ENCODE measurements around the gene CHPF2.

Gene CHPF2

DNA sequence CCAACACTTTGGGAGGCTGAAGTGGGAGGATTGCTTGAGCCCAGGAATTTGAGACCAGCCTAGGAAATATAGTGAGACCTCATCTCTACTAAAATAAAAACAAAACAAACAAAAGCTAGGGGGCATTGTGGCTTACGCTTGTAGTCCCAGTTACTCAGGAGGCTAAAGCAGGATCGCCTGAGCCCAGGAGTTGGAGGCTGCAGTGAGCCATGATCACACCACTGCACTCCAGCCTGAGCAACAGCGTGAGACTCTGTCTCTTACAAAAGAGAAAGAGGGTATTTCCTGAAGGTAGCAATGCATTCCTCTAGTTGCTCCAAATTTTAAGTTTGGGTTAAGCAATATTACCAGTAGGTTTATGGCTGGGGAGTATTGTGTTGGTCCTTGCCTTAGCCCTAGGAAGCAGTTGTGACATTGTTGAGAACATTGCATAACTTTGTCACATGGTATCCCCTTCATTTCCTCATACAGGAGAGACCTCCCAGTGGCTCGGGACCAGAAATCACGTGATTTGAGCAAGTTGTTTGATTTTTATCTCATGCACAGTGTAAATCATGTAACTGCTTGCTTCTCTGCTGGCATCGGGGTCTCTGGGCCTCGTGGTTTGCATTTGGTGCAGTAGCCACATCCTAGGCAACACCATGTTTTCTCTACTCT lies 39.5 kb downstream of the CHPF2 start:
- TF ChIP-seq, protein P1, sequence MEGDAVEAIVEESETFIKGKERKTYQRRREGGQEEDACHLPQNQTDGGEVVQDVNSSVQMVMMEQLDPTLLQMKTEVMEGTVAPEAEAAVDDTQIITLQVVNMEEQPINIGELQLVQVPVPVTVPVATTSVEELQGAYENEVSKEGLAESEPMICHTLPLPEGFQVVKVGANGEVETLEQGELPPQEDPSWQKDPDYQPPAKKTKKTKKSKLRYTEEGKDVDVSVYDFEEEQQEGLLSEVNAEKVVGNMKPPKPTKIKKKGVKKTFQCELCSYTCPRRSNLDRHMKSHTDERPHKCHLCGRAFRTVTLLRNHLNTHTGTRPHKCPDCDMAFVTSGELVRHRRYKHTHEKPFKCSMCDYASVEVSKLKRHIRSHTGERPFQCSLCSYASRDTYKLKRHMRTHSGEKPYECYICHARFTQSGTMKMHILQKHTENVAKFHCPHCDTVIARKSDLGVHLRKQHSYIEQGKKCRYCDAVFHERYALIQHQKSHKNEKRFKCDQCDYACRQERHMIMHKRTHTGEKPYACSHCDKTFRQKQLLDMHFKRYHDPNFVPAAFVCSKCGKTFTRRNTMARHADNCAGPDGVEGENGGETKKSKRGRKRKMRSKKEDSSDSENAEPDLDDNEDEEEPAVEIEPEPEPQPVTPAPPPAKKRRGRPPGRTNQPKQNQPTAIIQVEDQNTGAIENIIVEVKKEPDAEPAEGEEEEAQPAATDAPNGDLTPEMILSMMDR (conservative IDR thresholded peaks at IDR 0.05; ENCODE audit: low read depth): no peak
- H3K27ac ChIP-seq: no peak overlapping the region
- CTCF ChIA-PET: no interaction called here
- POLR2A ChIA-PET (ENCODE audit: low non-redundant PET): no interaction called here
- DNase-seq (ENCODE audit: low spot score): no peak

DNA sequence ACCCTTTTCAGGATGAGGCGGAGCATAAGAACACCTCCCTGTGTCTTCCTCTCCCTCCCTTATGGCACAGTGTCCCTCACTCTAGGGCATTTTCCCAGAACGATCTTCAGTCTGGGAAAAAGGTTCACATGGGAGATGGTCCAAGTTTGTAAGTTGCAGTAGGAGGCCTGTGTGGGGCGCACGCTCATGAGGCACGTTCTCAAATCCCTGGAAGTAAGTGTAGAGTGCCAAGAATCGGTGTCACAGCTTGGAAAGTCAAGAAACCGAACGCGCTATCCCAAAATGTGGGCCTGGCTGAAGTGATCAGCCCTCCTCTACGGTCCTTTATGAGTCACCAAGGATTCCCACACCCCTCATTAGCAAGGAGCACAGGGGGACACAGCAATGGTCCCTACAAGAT lies 40.1 kb downstream of the CHPF2 start:
- DNase-seq (ENCODE audit: low spot score): no peak
- no peak overlapping the region for H3K27ac ChIP-seq
- CTCF ChIA-PET: no interaction called here
- TF ChIP-seq, protein P1 (conservative IDR thresholded peaks at IDR 0.05; ENCODE audit: low read depth): no peak
- POLR2A ChIA-PET (ENCODE audit: low non-redundant PET): no interaction called here

DNA sequence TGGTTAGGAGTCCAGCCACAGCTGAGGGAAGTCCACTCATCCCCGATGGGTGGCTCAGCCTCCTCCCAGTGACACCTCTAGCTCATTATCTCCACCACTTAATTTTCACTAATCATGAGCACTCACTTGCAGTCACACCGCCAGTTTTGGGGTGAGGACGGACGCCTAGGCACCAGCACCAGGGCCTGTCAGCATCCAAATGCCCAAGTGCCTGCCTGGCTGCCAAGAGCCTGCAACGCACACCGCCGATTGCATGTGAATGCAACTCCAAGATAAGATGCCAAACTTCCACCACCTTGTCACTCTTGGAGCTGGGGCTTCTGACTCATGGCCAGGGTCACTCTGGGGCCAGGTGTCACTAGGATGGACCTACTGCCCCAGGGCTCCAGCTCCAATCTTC lies 40.6 kb downstream of the CHPF2 start:
- CTCF ChIA-PET: no interaction called here
- POLR2A ChIA-PET (ENCODE audit: low non-redundant PET): no interaction called here
- no peak for DNase-seq (ENCODE audit: low spot score)
- TF ChIP-seq, protein P1 (conservative IDR thresholded peaks at IDR 0.05; ENCODE audit: low read depth): no peak
- no peak overlapping the region for H3K27ac ChIP-seq

DNA sequence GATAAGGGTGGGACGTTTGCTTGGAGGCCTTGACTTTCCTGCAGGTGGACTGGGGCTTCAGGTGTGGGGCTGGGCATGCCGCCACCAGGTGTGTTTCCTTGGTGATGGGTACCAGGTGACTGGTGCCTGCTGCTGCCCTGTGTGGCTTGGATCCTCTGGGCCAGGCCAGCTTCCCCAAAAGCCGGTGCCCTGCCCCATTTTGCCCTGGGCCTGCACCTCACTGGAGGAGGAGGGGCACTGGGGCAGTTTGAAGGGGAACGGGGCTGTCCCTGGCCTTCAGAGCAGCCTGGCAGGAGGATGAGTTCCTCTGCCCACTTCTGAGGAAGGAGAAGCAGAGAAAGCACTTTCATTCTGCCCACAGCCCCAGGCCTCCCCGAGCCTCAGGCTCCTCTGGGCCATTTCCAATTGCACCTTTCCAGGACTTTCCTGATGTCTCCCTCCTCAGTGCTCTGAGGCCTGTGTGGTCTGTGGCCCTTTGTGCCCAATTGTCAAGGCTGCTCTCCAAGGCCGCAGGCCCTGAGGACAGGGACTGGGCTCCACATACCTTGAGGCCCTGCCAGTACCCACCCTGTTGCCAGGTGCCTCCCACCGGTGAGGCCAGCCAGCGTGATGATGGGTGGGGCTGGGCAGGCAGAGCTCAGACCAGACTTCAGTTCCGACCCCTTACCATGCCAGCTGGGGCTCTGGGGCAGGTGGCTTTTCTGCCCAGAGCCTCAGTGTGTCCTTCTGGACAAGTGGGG lies 41.5 kb downstream of the CHPF2 start:
- CTCF ChIA-PET: no interaction called here
- no peak for DNase-seq (ENCODE audit: low spot score)
- H3K27ac ChIP-seq: no peak overlapping the region
- POLR2A ChIA-PET (ENCODE audit: low non-redundant PET): no interaction called here
- TF ChIP-seq, protein P1 (conservative IDR thresholded peaks at IDR 0.05; ENCODE audit: low read depth): no peak

DNA sequence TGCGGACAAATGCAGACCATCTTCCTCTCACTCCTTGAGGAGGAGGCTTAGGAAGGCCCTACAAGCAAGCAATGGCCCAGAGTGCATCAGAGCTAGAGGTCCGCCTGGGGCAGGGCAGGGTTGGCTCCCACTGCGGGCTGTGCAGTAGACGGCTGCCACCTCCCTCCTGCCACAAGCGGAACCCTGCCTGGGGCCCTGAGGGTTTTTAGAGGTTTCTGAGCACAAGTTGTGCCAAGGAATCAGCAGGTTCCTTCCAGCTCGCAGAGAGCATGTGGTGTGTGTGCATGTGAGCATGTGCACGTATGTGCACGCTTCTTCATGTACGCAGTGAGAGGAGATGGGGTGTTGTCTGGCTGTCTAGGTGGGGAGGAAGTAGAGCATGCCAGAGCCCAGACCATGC lies 42.1 kb downstream of the CHPF2 start:
- POLR2A ChIA-PET (ENCODE audit: low non-redundant PET): no interaction called here
- DNase-seq (ENCODE audit: low spot score): no peak
- TF ChIP-seq, protein P1 (conservative IDR thresholded peaks at IDR 0.05; ENCODE audit: low read depth): no peak
- CTCF ChIA-PET: no interaction called here
- no peak overlapping the region for H3K27ac ChIP-seq

DNA sequence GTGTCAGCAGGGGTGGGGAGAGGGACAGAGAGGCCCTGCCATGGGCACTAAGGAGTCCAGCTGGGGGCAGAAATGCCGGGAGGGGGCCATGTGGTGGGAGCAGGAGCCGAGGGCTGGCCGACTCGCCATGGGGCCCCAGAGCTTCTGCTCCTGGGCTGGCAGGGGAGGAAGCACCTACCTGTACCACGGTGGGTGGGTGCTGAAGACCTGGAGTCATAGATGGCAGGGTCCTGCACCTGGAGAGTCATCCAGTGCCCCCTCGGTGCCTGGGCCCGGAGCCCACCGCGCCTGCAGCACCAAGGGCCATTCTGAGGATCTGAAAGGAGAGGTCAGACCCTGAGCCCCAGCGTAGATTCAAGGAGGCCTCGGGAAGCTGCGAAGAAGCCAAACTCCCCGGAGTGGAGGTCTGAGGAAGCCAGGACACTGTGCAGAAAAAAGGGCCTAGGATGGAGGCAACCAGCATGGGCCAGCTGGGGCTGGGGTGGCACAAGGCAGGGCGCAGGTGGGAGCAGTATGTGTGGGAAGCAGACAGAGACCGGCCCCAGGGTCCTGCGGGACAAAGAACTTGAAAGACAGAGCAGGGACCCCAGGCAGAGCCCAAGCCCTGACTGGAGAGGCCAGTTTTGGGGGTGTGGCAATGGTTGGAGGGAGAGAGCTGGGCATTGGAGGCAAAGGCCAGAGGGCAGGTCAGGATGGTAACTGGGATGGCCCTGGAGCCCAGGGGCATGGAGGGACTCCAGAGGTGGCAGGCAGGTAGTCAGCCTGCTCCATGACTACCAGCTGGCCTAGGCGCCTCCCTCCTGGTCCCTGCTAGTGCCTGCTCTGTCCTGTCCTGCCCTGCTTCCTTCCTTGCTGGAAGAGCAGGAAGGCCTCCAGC lies 42.9 kb downstream of the CHPF2 start:
- H3K27ac ChIP-seq: no peak overlapping the region
- no peak for DNase-seq (ENCODE audit: low spot score)
- POLR2A ChIA-PET (ENCODE audit: low non-redundant PET): no interaction called here
- TF ChIP-seq, protein P1 (conservative IDR thresholded peaks at IDR 0.05; ENCODE audit: low read depth): no peak
- CTCF ChIA-PET: interaction anchor here (0.6 to 0.7 kb wide), 2 partner anchors 13 to 1298 kb away, joined by 3 read pairs; no protein-coding TSS in a partner anchor

Measured in RWPE1 (cell line).